K562 (cell line): ENCODE measurements around the gene DUSP10. TPM values are rescaled to one million over a fixed set of nuclear protein-coding genes. Genes with fewer than 3 reads are reported as not detected.

Source experiments
- CEBPB ChIP-seq: fragments of 450-650 bp; IDR thresholded peaks from 2 replicates; pipeline ENCODE4 v1.6.1; 2016; ENCODE audit warnings: missing genetic modification characterization, missing compliant biosample characterization
- CUX1 ChIP-seq: fragments of 200-800 bp; sonication (Bioruptor generic); IDR thresholded peaks from 2 replicates; pipeline ENCODE4 v1.6.1; 2016; ENCODE audit warnings: missing genetic modification characterization, missing compliant biosample characterization
- E2F5 ChIP-seq: sonication (generic); formaldehyde crosslinking; IDR thresholded peaks from 2 replicates; pipeline ENCODE4 v1.8.0; 2022; ENCODE audit warnings: mild to moderate bottlenecking, missing genetic modification reagents
- HNRNPL ChIP-seq: fragments of 200-400 bp; formaldehyde crosslinking; IDR thresholded peaks from 2 replicates; pipeline ENCODE4 v1.6.1; 2017; ENCODE audit warnings: low read depth, mild to moderate bottlenecking, low read length
- KAT8 ChIP-seq: fragments of 450-650 bp; IDR thresholded peaks from 2 replicates; pipeline ENCODE4 v1.6.1; 2016; ENCODE audit warnings: low read depth, mild to moderate bottlenecking
- NONO ChIP-seq, 2 experiments: fragments of 200-400 bp in 1 of 2; fragments of 450-650 bp in 1 of 2; formaldehyde crosslinking in 1 of 2; IDR thresholded peaks; 2 replicates each; pipeline ENCODE4 v1.6.1; 2017; ENCODE audit warnings: low read depth in 2 of 2, mild to moderate bottlenecking in 2 of 2, moderate library complexity in 2 of 2, low read length in 1 of 2
- NRF1 ChIP-seq, 2 experiments: fragments of 450-650 bp; IDR thresholded peaks in 1 of 2; conservative IDR thresholded peaks in 1 of 2; 2 replicates each; pipeline ENCODE4 v1.6.1; 2014; ENCODE audit warnings: mild to moderate bottlenecking in 2 of 2
- PCBP1 ChIP-seq: fragments of 200-400 bp; formaldehyde crosslinking; IDR thresholded peaks from 2 replicates; pipeline ENCODE4 v1.6.1; 2018; ENCODE audit warnings: mild to moderate bottlenecking, low read depth, low read length; ENCODE audit not compliant: poor library complexity, severe bottlenecking
- PML ChIP-seq: IDR thresholded peaks from 2 replicates; pipeline ENCODE4 v1.6.1; 2012; ENCODE audit warnings: low read length, inconsistent platforms
- RB1 ChIP-seq: fragments of 450-650 bp; IDR thresholded peaks from 2 replicates; pipeline ENCODE4 v1.6.1; 2017; ENCODE audit warnings: low read depth, mild to moderate bottlenecking
- TAF7 ChIP-seq: fragments of 450-650 bp; IDR thresholded peaks from 2 replicates; pipeline ENCODE4 v1.6.1; 2016; ENCODE audit warnings: missing genetic modification characterization, missing compliant biosample characterization
- THRA ChIP-seq: fragments of 450-650 bp; IDR thresholded peaks from 2 replicates; pipeline ENCODE4 v1.6.1; 2017; ENCODE audit warnings: mild to moderate bottlenecking, moderate library complexity
- U2AF2 ChIP-seq: fragments of 200-400 bp; formaldehyde crosslinking; optimal IDR thresholded peaks from 2 replicates; pipeline ENCODE3; 2017; ENCODE audit warnings: low read depth, mild to moderate bottlenecking, low read length
- USF2 ChIP-seq: sonication (generic); formaldehyde crosslinking; IDR thresholded peaks from 2 replicates; pipeline ENCODE4 v1.5.0; 2020; ENCODE audit warnings: missing genetic modification reagents
- ZBTB7A ChIP-seq: IDR thresholded peaks from 2 replicates; pipeline ENCODE4 v1.6.1; 2011; ENCODE audit warnings: low read depth, mild to moderate bottlenecking, low read length, moderate library complexity, borderline replicate concordance; ENCODE audit not compliant: control insufficient read depth
- ZC3H11A ChIP-seq: IDR thresholded peaks from 2 replicates; pipeline ENCODE4 v1.6.1; 2012; ENCODE audit warnings: low read depth, low read length, improper control_type of control experiment
- ZC3H8 ChIP-seq: fragments of 450-650 bp; IDR thresholded peaks from 2 replicates; pipeline ENCODE4 v1.6.1; 2017
- ZNF124 ChIP-seq: sonication (generic); formaldehyde crosslinking; IDR thresholded peaks from 2 replicates; pipeline ENCODE4 v1.8.1; 2022; ENCODE audit warnings: missing genetic modification reagents
- ZNF175 ChIP-seq: fragments of 200-800 bp; sonication (Bioruptor generic); IDR thresholded peaks from 2 replicates; pipeline ENCODE4 v1.6.1; 2016; ENCODE audit warnings: low read depth, mild to moderate bottlenecking, missing genetic modification characterization, missing compliant biosample characterization
- polyA plus RNA-seq, 8 experiments: library from polyadenylated mRNA; depleted of rRNA in 4 of 8; stranded (reverse) in 5 of 8; unstranded in 3 of 8; fragments of >200 nt; fragmentation: Nextera tagmentation in 2 of 8; fragmentation: Illumina TruSeq in 1 of 8; extraction: Ambion mirVana in 2 of 8; extraction: Trizol in 1 of 8; gene quantifications; 2 replicates each; pipeline versions ENCODE4 v1.2.1 to v1.2.3, GENCODE V29; 2011 to 2014; ENCODE audit warnings: inconsistent platforms in 1 of 8, missing spikeins in 1 of 8
- total RNA-seq, 7 experiments: library from RNA; depleted of rRNA in 6 of 7; stranded (reverse); fragments of >200 nt in 6 of 7; fragmentation: Illumina TruSeq in 2 of 7; extraction: Trizol in 2 of 7; gene quantifications; 2 replicates each; pipeline versions ENCODE4 v1.2.1 to v1.2.3, GENCODE V29; 2011 to 2021; ENCODE audit warnings: low replicate concordance in 1 of 7

The DUSP10 gene
- total and polyA plus RNA-seq, 9 of the 15 experiments (the other 6 are each of a cell fraction or from before 2014, with no cell fraction given) = 1.7 to 8.3 (median 6.1) TPM

- no peak for TF ChIP-seq CUX1 (CRISPR knock-in tag)
- TF ChIP-seq THRA = no peak
- TF ChIP-seq USF2 (CRISPR knock-in tag) = no peak
- TF ChIP-seq HNRNPL = no peak
- peak; percentile 66; the same call in 1 of the 2 replicates for TF ChIP-seq ZNF175 (CRISPR knock-in tag)
- peak in 1 of 2 experiments; percentile 70; a peak in 2 of 4 replicates for TF ChIP-seq NONO (IDR thresholded peaks at IDR 0.05; ENCODE audit: low read depth in 2 of 2, low read length in 1 of 2)
- TF ChIP-seq ZNF124 = no peak
- TF ChIP-seq U2AF2 = no peak
- TF ChIP-seq PML = no peak
- peak; percentile 23 for TF ChIP-seq PCBP1
- TF ChIP-seq E2F5 (CRISPR knock-in tag) = no peak
- no peak for TF ChIP-seq ZC3H8
- TF ChIP-seq KAT8 = no peak
- TF ChIP-seq ZC3H11A = no peak
- TF ChIP-seq RB1 = no peak; the same call in none of the 2 replicates
- TF ChIP-seq NRF1 (conservative IDR thresholded peaks at IDR 0.05 in 1 of 2, IDR thresholded peaks at IDR 0.05 in 1 of 2) = no peak
- TF ChIP-seq TAF7 (tag) = peak; percentile 71; the same call in 1 of the 2 replicates
- TF ChIP-seq CEBPB (tag) = no peak
- peak; percentile 60; the same call in 1 of the 2 replicates for TF ChIP-seq ZBTB7A
Observed at GRCh38 chr1:221742555-221743415, 896 bp upstream of the DUSP10 start (continued).
